Measurements from ENCODE around the gene GTF2H1.
"Not testable (repeated sequence)": the region's sequence is repeated elsewhere in the genome, so short reads cannot be mapped to it uniquely, and the experiment has no call there.

Gene GTF2H1

DNA sequence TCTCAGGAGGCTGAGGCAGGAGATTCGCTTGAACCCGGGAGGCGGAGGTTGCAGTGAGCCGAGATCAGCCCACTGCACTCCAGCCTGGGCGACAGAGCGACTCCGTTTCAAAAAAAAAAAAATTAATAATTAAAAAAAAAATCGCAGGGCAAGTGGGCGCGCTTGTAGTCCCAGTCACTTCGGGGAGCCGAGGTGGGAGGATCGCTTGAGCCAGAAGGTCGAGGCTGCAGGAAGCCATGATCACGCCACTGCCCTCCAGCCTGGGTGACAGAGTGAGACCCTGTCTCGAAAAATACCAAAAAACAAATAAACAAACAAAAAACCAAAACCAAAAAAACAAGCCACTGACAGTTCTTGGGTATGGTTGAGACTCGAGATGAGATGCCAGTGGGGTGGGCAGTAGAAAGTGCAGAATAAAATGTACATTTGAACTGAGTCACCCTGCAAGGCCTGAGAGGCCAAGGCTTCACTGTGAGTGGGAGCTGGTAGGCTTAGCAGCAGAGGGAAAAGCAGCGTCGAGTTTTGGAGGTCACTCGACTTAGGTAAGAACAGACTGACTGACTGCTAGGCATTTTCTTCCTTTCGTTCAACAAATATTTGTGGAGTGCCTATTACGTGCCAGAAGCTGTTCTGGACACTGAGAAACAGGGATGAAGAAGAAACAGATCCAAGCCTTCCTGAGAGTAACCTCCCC lies 71.4 kb downstream of the GTF2H1 start:
- peaks cover 23% of the 10 kb centered on the region for H3K4me1 ChIP-seq (ENCODE audit: control insufficient read depth, insufficient read depth, low read length, poor library complexity, severe bottlenecking)
- peak overlapping the region; percentile 87 for H3K27ac ChIP-seq (ENCODE audit: insufficient read depth, low read length, poor library complexity, severe bottlenecking)
- no peak overlapping the region for H3K4me3 ChIP-seq (ENCODE audit: insufficient read depth, low read depth, low read length, poor library complexity, severe bottlenecking)
- peaks cover 22% of the 10 kb centered on the region for H3K36me3 ChIP-seq (ENCODE audit: control insufficient read depth, insufficient read depth, low read length)
- no peaks in the 10 kb centered on the region for H3K27me3 ChIP-seq (replicated peaks; ENCODE audit: control insufficient read depth, insufficient read depth, low read length, poor library complexity, severe bottlenecking)
- DNase-seq = no peak
- H3K9me3 ChIP-seq (ENCODE audit: control insufficient read depth, low read length) = no peaks in the 10 kb centered on the region

DNA sequence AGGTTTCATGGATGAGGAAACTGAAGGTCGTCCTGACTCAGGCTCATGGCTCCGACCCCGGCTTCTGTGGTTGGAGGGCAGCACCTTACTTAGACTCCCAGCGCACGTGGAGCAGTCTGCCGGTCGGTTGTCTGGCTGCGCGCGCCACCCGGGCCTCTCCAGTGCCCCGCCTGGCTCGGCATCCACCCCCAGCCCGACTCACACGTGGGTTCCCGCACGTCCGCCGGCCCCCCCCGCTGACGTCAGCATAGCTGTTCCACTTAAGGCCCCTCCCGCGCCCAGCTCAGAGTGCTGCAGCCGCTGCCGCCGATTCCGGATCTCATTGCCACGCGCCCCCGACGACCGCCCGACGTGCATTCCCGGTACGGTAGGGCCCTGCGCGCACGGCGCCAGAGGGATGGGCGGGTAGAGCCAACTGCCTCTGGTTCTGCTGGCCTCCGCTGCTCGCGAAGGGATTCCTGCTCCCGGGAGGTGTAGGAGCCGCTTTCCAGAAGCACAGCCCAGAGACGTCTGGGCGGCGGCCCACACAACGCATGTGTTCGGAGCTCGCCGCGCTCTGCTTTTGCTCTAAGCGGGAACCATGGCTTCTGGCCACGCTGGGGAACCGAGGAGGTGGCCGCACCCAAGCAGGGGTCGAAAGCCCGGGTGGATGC lies 72.0 kb downstream of the GTF2H1 start, which contains the start of gene LDHA:
Gene LDHA, plus strand, starts transcription at position 289 of the 653 bp plus-strand sequence. CDS start 2,280 bp downstream, outside the sequence.
- DNase-seq = peak; percentile 97 to 98 (median 98)
- peak within 1 kb of the TSS; percentile 85 for H3K4me3 ChIP-seq (ENCODE audit: insufficient read depth, low read depth, low read length, poor library complexity, severe bottlenecking)
- H3K4me1 ChIP-seq (ENCODE audit: control insufficient read depth, insufficient read depth, low read length, poor library complexity, severe bottlenecking) = peaks cover 23% of the 10 kb centered on the region
- peak within 1 kb of the TSS; percentile 87 for H3K27ac ChIP-seq (ENCODE audit: insufficient read depth, low read length, poor library complexity, severe bottlenecking)
- H3K36me3 ChIP-seq (ENCODE audit: control insufficient read depth, insufficient read depth, low read length) = peaks cover 29% of the 10 kb centered on the region
- H3K27me3 ChIP-seq (replicated peaks; ENCODE audit: control insufficient read depth, insufficient read depth, low read length, poor library complexity, severe bottlenecking) = no peaks in the 10 kb centered on the region
- no peaks in the 10 kb centered on the region for H3K9me3 ChIP-seq (ENCODE audit: control insufficient read depth, low read length)

DNA sequence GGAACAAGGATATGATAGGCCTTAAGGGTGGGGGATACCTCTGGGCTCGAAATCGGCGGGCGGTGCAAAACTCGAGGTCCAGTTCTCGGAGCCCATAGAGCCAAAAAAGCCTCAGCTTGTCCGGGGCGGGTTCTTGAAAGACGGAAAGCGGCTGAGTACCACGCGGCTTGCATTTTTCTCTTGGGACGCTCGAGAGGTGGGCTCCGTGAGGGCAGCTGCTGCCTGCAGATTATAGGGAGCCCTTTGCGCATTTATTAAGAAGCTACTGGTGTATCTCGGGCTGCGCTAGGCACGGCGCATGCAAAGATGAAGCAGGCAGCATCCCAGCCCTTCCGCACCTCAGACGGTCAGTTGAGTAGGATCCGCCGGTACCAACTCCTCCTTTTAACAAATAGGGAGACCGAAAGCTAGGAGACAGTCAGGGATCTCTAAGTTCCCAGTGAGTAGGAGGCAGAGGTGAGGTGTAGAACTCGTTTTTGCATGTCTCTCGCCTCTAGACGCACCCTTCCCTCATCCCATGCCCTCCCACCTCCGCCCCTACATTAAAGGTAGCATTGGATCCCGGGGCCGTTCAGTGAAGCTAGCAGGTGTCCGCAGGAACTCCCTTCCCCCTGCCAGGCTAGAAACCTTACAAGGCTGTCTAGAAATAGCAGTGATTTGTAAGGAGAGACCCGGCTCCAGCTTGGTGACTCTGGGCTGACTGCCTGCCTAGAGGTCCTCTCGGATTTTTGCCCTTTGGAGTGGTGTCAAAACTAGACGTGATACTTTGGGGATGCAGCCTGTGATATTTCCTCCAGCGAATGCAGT lies 72.8 kb downstream of the GTF2H1 start:
- no peaks in the 10 kb centered on the region for H3K9me3 ChIP-seq (ENCODE audit: control insufficient read depth, low read length)
- H3K4me1 ChIP-seq (ENCODE audit: control insufficient read depth, insufficient read depth, low read length, poor library complexity, severe bottlenecking) = peaks cover 23% of the 10 kb centered on the region
- H3K4me3 ChIP-seq (ENCODE audit: insufficient read depth, low read depth, low read length, poor library complexity, severe bottlenecking) = peak overlapping the region; percentile 85
- peaks cover 36% of the 10 kb centered on the region for H3K36me3 ChIP-seq (ENCODE audit: control insufficient read depth, insufficient read depth, low read length)
- no peaks in the 10 kb centered on the region for H3K27me3 ChIP-seq (replicated peaks; ENCODE audit: control insufficient read depth, insufficient read depth, low read length, poor library complexity, severe bottlenecking)
- DNase-seq = peak in 1 of 3 donors; percentile 5
- peak overlapping the region; percentile 87 for H3K27ac ChIP-seq (ENCODE audit: insufficient read depth, low read length, poor library complexity, severe bottlenecking)

DNA sequence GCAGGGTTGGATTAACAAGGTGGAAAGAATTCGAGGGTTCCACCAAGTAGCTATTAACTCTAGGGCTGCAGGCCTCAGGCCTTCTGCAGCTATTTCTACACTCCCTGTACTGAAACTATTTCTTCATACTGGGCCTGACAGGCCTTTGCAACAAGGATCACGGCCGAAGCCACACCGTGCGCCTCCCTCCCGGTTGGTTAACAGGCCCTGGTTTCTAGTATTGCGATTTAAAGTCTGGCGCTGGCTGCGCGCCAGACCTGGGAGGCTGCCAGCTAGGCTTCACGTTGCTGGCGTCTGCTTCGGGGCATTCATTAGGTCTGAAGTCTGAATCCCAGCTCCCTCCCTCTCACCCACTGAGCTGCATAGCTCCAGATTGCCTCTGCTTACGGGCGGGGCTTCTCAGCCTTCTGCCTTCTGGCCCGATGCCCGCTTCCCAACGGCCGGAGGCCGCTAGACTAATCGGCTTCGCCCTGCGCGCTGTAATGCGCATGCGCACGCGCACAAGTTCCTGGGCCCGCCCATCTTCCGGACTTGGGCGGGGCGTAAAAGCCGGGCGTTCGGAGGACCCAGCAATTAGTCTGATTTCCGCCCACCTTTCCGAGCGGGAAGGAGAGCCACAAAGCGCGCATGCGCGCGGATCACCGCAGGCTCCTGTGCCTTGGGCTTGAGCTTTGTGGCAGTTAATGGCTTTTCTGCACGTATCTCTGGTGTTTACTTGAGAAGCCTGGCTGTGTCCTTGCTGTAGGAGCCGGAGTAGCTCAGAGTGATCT lies 73.6 kb downstream of the GTF2H1 start:
- H3K27ac ChIP-seq (ENCODE audit: insufficient read depth, low read length, poor library complexity, severe bottlenecking) = peak overlapping the region; percentile 87
- H3K9me3 ChIP-seq (ENCODE audit: control insufficient read depth, low read length) = no peaks in the 10 kb centered on the region
- H3K36me3 ChIP-seq (ENCODE audit: control insufficient read depth, insufficient read depth, low read length) = peaks cover 43% of the 10 kb centered on the region
- peak overlapping the region; percentile 85 for H3K4me3 ChIP-seq (ENCODE audit: insufficient read depth, low read depth, low read length, poor library complexity, severe bottlenecking)
- H3K4me1 ChIP-seq (ENCODE audit: control insufficient read depth, insufficient read depth, low read length, poor library complexity, severe bottlenecking) = peaks cover 23% of the 10 kb centered on the region
- H3K27me3 ChIP-seq (replicated peaks; ENCODE audit: control insufficient read depth, insufficient read depth, low read length, poor library complexity, severe bottlenecking) = no peaks in the 10 kb centered on the region
- peak; percentile 90 to 94 (median 93) for DNase-seq

DNA sequence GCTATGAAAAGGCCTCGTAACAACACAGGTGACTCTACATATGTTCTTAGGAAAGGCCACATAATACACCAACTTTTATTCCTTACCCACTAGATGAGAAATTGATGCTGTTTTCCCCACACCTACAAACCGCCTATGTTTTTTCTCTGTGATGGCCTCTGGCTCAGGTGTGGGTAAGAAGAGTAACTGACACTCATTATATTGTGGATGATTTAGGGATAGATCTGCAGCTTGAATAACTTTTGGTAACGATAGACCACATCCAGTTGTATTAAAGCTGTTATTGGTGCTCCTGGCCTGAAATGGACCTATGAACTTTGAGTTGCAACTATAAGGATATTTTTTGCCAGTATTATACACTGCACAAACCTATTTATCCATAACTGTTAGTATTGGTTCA lies 75.6 kb downstream of the GTF2H1 start:
- H3K36me3 ChIP-seq (ENCODE audit: control insufficient read depth, insufficient read depth, low read length) = peaks cover 56% of the 10 kb centered on the region
- no peaks in the 10 kb centered on the region for H3K27me3 ChIP-seq (replicated peaks; ENCODE audit: control insufficient read depth, insufficient read depth, low read length, poor library complexity, severe bottlenecking)
- no peak overlapping the region for H3K27ac ChIP-seq (ENCODE audit: insufficient read depth, low read length, poor library complexity, severe bottlenecking)
- H3K4me3 ChIP-seq (ENCODE audit: insufficient read depth, low read depth, low read length, poor library complexity, severe bottlenecking) = no peak overlapping the region
- peaks cover 16% of the 10 kb centered on the region for H3K4me1 ChIP-seq (ENCODE audit: control insufficient read depth, insufficient read depth, low read length, poor library complexity, severe bottlenecking)
- H3K9me3 ChIP-seq (ENCODE audit: control insufficient read depth, low read length) = no peaks in the 10 kb centered on the region
- no peak for DNase-seq

DNA sequence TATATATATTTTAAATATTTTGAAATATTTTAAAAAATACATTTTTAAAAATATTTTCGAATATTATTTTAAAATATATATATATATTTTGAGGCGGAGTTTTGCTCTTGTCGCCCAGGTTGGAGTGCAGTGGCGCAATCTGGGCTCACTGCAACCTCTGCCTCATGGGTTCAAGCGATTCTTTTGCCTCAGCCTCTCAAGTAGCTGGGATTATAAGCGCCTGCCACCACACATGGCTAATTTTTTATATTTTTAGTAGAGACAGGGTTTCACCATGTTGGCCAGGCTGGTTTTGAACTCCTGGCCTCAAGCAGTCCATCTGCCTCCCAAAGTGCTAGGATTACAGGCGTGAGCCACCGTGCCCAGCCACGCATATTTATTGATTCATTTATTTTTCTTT lies 78.7 kb downstream of the GTF2H1 start:
- H3K36me3 ChIP-seq (ENCODE audit: control insufficient read depth, insufficient read depth, low read length) = peaks cover 86% of the 10 kb centered on the region
- H3K4me3 ChIP-seq (ENCODE audit: insufficient read depth, low read depth, low read length, poor library complexity, severe bottlenecking); DNase-seq; H3K27ac ChIP-seq (ENCODE audit: insufficient read depth, low read length, poor library complexity, severe bottlenecking); H3K4me1 ChIP-seq (ENCODE audit: control insufficient read depth, insufficient read depth, low read length, poor library complexity, severe bottlenecking); H3K9me3 ChIP-seq (ENCODE audit: control insufficient read depth, low read length); H3K27me3 ChIP-seq (replicated peaks; ENCODE audit: control insufficient read depth, insufficient read depth, low read length, poor library complexity, severe bottlenecking): not testable (repeated sequence)

DNA sequence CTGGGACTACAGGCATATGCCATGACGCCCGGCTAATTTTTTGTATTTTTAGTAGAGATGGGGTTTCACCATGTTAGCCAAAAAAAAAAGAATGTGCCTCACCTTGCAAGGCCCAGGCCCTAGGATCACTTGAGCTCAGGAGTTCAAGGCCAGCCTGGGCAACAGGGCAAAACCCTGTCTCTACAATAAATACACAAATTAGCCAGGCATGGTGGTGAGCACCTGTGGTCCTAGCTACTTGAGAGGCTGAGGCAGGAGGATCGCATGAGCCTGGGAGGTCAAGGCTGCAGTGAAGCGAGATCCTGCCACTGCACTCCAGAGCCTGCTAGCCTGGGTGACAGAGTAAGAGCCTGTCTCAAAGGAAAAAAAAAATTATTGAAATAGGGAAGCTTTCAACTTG lies 81.7 kb downstream of the GTF2H1 start:
- DNase-seq = no peak
- Histone ChIP-seq H3K4me3 (ENCODE audit: insufficient read depth, low read depth, low read length, poor library complexity, severe bottlenecking) (no peak overlapping the region), H3K36me3 (ENCODE audit: control insufficient read depth, insufficient read depth, low read length) (peaks cover 71% of the 10 kb centered on the region), H3K27ac (ENCODE audit: insufficient read depth, low read length, poor library complexity, severe bottlenecking) (no peak overlapping the region), H3K27me3 (replicated peaks; ENCODE audit: control insufficient read depth, insufficient read depth, low read length, poor library complexity, severe bottlenecking) (no peaks in the 10 kb centered on the region), H3K9me3 (ENCODE audit: control insufficient read depth, low read length) (no peaks in the 10 kb centered on the region), H3K4me1 (ENCODE audit: control insufficient read depth, insufficient read depth, low read length, poor library complexity, severe bottlenecking) (no peaks in the 10 kb centered on the region)

DNA sequence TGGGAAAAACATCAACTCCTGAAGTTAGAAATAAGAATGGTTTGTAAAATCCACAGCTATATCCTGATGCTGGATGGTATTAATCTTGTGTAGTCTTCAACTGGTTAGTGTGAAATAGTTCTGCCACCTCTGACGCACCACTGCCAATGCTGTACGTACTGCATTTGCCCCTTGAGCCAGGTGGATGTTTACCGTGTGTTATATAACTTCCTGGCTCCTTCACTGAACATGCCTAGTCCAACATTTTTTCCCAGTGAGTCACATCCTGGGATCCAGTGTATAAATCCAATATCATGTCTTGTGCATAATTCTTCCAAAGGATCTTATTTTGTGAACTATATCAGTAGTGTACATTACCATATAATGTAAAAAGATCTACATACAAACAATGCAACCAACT lies 85.0 kb downstream of the GTF2H1 start:
- H3K4me3 ChIP-seq (ENCODE audit: insufficient read depth, low read depth, low read length, poor library complexity, severe bottlenecking); H3K4me1 ChIP-seq (ENCODE audit: control insufficient read depth, insufficient read depth, low read length, poor library complexity, severe bottlenecking); H3K9me3 ChIP-seq (ENCODE audit: control insufficient read depth, low read length); H3K27me3 ChIP-seq (replicated peaks; ENCODE audit: control insufficient read depth, insufficient read depth, low read length, poor library complexity, severe bottlenecking); H3K27ac ChIP-seq (ENCODE audit: insufficient read depth, low read length, poor library complexity, severe bottlenecking); DNase-seq: not testable (repeated sequence)
- H3K36me3 ChIP-seq (ENCODE audit: control insufficient read depth, insufficient read depth, low read length) = peaks cover 44% of the 10 kb centered on the region

DNA sequence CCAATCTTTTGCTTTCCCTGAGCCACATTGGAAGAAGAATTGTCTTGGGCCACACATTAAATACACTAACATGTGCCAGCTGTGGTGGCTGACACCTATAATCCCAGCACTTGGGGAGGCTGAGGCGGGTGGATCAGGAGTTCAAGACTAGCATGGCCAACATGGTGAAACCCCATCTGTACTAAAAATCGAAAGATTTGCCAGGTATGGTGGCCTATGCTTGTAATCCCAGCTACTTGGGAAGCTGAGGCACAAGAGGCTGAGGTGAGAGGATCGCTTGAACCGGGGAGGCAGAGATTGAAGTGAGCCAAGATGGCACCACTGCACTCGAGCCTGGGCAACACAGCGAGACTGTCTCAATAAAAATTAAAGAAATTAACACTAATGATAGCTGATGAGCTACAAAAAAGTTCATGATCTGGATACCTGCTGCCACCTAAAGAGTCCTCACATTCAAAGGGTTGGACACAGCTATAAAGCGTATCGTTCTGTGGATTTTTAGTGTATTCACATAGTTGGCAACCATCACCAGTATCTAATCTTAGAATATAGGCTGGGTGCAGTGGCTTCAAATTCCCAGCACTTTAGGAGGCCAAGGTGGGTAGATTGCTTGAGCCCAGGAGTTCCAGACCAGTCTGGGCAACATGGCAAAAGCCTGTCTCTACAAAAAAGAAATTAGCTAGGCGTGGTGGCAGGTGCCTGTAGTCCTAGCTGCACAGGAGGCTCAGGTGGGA lies 86.4 kb downstream of the GTF2H1 start:
- H3K36me3 ChIP-seq (ENCODE audit: control insufficient read depth, insufficient read depth, low read length) = peaks cover 32% of the 10 kb centered on the region
- no peak for DNase-seq
- no peak overlapping the region for H3K27ac ChIP-seq (ENCODE audit: insufficient read depth, low read length, poor library complexity, severe bottlenecking)
- H3K4me1 ChIP-seq (ENCODE audit: control insufficient read depth, insufficient read depth, low read length, poor library complexity, severe bottlenecking) = no peaks in the 10 kb centered on the region
- H3K4me3 ChIP-seq (ENCODE audit: insufficient read depth, low read depth, low read length, poor library complexity, severe bottlenecking) = no peak overlapping the region
- no peaks in the 10 kb centered on the region for H3K9me3 ChIP-seq (ENCODE audit: control insufficient read depth, low read length)
- no peaks in the 10 kb centered on the region for H3K27me3 ChIP-seq (replicated peaks; ENCODE audit: control insufficient read depth, insufficient read depth, low read length, poor library complexity, severe bottlenecking)
